Activated effector memory CD4-positive, alpha-beta T cell treated with anti-CD3 and anti-CD28 coated beads, Interleukin-2, amount 50 U/mL, for 16 hours (primary cell): ENCODE data around the gene NR2F1-AS1.

ENCODE experiments used
- DNase-seq: peaks from one replicate; pipeline ENCODE4 v3.0.0-alpha.2; 2020

The NR2F1-AS1 gene

DNA sequence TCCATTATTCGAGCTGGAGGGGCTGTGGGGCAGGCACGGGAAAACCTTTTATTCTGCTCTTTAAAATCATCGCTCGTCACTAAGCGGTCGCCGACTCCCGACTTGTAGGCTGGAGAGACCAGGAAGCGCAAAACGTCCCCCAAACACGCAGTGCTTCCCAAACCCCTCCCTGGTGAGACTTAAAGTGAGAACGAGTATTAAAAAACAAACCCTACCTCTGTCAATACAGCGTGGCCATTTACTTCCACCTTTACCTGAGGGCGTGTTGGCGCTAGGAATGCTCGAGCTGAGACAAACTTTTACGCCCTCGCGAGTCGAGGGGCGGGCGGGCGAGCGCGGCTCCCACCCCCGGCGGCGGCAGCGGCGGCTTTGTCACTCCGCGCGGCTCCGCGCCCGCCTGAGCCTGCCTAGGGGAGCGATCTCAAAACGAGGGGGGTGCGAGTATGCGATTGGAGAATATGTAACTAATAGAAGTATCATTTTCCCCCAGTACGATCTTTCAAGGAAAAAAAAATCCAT, at the start of gene NR2F1-AS1:
NR2F1-AS1 (minus strand) TSS at position 293 of the 519 bp plus-strand sequence.
- DNase-seq: no peak

DNA sequence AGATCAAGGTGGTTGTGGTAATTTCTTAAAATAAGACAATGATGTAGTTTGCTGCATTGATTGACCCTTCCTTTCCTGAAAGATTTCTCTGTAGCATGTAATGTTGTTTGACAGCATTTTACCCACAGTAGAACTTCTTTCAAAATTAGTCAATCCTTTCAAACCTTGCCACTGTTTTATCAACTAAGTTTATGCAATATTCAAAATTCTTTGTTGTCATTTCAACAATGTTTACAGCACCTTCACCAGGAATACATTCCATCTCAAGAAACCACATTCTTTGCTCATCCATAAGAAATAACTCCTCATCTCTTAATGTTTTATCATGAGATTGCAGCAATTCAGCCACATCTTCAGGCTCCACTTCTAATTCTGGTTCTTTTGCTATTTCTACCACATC, 45.8 kb upstream of the NR2F1-AS1 start:
- no peak for DNase-seq

DNA sequence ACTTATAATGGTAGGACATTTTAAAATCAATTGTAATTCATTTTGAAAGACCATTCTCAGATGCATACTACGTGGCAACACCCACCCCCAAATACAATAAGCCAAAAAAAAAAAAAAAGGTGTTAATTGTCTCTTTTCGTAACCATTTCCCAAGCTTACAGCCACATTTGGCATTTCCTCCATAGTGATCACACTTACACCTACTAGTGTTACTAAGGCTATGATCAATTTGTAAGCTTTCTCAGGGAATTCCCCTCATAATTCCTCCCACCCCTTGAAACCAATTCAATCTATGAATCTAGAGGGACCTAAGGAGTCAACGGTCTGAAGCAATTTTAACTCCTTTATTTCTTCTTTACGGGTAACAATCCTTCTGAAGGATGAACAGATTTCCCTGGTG, 42.1 kb upstream of the NR2F1-AS1 start:
- DNase-seq: no peak

DNA sequence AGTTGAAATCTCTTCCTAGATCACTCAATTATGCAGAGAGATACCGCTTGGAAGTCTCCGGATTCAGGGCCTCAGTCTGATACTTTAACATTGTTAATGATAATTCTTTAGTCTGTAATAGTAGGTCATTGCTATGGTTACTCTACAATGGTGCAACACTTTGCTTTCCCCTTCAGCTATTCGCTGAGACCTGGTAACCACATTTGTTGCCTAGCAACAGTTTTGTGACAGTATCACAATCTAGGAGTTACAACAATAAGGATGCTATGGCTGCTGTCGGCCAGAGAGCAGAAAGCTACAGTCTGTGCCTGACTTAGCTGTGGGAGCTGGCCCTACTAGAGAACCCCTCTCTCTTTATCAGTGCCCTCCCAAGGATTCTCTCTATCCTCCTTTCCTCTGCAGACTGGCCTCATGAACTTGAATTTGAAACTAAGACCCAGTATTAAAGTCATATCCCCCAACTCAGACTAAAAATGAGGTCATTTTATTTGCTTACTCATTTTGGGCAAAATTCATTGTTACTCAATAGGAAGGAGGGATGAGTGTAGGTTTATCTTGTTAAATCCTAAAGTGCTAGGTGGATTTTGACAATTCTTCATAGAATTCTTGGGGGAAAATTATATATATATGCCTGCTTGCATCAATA, 41.3 kb upstream of the NR2F1-AS1 start:
- no peak for DNase-seq

DNA sequence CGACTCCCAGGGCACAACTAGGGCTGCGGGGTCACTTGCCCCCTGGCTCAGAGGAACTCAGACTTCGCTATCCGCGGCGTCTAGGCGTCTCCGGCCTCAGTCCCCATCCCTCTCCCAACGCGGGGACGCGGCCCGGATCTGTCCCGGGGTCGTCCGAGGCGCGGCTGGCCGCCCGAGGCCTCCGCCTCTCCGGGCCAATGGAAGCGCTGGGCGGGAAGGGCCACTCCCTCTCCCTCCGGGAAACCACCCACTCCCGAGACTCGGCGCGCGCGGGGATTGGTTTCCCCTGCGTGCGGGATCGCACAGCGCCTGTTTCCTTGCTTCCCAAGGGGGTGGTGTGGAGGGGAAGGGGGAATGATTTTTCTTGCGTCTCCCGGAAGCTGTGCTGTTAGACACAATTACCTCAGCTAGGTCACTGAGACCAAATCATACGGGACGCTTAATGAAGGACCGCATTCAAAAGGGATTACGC, 40.3 kb upstream of the NR2F1-AS1 start:
- no peak for DNase-seq

DNA sequence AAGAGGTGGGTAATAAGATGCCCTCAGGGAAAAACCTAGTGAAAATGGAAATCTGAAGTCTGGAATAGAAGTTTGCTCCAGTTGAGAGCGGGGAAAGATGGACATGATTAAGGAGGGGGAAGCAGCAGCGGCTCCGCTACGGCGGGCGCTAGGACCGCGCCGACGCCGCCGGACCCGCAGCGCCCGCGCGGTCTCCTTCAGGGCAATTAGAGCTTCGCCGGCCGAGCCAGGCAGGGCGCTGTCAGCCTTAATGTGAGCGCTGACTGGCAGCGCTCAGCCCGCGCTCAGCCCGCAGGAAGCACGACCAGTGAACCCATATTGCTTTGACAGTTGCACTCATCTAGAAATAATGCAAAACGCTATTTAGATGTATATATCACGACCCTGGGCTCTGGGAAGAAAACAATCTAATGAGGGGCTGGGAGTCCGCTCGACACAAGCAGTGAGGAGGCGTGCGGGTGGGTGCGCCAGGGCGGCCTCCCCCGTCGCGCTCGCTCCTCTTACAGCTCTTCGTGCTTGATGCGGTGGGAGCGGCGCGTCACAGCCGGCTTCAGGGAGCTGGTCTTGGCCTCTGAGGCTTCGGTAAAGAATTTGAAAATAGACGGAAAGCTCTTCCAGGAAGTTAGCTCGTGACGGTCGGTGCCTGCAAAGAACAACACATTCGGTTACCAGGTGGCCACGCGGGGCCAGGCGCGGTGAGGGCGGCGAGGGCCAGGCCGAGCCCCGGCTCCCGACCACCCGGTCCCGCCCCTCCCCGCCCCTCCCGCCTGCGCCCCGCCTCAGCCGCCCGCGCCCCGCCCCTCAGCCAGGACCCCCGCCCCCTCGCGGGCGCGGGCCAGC, 39.7 kb upstream of the NR2F1-AS1 start:
- peak; percentile 81 for DNase-seq

DNA sequence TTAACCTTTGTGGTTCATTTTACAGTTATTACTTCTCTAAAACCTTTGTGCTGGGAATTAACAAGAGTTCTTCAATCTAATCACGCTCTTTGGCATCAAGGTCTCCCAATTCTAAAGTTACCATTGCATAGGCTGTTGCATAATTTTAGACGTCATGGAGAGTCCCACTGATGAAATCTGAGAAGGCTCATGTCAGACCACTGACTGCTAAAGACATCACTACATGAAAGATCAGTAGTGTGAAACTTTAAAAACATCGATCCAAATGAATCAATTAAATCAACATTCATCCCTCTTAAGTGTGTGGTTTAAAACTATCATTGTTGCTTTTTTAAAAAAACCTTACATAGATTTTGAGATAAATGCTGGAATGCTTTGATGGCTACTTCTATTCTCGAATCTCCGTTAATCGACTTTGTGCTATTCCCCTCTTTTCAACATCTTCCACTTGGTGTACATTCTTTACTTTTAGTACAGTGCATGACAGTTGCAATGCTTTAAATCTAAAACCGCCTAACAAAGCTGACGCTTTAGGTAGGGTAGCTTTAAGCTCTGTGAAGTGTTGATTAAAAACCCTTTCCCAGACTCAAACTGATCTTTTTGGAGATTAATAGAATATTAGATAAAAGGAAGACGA, 35.6 kb upstream of the NR2F1-AS1 start:
- no peak for DNase-seq

DNA sequence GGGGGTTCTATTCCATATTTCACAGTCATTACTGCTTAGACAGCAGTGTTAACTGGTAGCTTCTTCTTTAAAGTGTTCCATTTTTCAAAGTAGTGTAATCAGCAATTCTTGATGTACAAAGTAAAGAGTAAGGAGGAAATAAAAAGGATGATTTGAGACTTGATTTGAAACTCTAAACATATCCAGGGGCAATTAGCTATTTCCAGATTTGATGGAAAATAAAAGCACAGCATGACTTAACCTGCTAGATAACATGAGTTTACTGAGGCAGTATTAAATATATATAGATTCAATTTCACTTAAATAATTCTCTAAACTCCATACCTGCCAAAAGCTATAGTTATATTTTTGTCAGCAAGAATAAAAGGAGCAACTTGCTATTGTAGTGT, 31.8 kb upstream of the NR2F1-AS1 start:
- DNase-seq: no peak

DNA sequence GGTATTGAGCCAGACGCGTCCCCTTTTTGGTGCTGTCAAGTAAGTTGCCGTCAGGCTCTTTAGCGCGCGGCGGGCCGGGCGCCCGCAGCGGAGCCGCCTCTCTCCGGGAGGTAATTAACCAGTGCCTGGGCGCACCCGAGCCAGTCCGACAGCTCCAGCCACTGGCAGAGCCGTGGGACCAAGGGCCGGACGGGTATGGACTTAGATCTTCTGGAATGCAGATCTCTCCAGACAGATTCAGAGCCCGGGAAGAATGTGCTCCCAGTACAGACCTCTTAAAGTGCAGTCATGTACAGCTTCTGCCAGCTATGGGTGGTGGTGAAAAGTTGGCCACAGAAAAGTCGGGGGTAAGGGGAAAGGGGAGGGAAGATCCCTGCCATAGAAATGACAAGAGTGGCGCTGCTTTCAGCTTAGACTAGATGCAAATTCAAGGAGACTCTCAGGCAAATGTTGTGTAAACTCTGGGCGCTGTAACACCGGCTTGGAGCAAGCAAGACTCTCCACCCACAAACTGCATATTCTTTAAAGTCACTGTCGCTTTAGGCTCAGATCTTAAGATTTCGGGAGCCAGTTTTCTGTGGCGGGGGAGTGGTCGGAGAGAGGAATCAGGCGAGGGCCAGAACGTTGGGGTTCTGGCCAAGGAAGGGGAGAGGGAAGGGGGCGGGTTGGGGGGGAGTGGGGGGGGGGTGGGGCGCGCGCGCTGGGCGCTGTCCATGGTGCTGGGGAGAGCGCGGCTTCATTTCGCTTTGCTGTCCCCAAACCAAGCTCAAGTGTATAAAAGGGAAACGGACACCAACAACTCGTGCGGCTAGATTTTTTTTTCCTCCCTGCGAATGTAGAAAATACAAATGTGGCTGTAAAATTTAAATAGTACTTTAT, 31.2 kb upstream of the NR2F1-AS1 start:
- no peak for DNase-seq

DNA sequence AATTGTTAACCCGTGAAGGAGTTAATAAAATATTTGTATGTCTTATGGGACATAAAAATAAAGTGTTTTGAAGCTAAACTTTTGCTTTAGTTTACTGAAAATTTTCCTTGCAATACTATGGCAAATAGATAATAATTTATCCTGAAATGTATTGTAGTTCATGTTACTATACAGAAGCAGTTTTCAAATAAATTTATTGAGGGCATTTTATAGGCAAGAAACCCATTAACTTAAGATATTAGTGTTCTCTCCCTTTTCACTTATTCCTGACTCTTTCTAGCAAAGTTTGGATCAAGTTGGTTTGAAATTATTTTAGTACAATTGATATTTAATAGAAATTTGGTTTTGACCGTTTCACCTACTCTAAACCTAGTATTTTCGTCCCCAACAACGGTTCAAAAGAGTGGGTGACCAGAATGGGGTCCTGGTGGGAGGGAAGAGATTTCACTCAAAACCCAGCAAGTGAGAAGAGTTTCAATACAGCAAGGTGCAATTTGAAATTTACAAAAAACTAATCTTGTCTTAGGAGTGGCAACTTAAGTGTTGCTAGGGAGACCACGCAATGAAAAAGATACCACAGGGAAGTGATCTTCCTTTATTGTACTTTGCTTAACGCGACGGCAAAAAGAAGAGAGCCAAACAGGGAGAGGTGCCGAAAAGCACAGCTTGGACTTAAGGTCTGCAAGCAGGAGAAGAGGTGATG, 30.4 kb upstream of the NR2F1-AS1 start:
- DNase-seq: no peak

DNA sequence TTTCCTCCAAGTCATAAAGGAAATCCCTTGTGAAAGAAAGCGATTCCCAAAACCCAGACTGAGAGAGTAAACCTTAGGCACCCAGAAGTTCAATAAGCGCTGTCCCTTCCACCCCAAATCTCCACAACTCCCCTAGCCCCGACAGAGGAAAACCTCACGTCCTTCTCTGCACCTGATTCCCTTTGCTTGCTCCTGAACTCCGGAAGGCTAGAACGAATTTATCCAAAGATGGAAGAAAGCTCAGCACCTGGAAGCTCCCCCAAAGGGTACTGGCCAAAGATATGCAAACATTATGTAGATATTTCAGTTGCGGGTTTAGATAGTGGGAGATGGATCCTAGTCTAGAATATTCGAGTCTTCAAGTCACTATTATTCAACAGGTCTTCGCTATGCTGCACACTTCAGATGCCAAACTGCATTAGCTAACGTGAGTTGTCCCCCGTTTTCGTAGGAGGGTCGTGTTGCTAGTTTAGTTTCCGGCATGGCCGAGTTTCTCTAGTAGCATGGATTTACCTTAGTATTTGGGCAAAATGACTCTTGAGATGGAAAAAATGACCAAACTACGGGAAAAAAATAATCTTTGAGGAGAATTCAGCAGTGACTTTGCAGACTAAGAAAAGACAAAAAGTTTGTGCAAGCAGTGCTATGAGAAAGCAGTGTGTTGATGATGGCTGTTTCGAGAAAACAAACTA, 29.7 kb upstream of the NR2F1-AS1 start:
- DNase-seq: no peak

DNA sequence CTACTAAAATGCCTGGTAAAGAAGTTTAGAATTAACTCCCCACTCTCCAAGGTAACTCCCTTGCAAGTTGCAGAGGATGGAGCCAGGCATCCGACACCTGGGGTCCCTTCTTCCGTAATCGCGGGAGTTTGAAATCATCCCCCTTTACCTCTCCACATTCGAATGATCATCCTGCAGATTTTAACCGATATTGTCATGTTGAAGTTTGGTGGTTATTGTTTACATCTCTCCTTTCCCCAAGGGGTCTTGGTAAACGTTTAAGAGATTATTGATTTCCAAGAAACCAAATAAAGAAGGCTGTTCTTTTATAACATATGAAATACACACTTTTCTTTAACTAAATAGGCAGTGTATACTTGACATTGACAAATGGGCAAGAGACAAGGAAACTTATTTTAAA, 28.7 kb upstream of the NR2F1-AS1 start:
- no peak for DNase-seq

DNA sequence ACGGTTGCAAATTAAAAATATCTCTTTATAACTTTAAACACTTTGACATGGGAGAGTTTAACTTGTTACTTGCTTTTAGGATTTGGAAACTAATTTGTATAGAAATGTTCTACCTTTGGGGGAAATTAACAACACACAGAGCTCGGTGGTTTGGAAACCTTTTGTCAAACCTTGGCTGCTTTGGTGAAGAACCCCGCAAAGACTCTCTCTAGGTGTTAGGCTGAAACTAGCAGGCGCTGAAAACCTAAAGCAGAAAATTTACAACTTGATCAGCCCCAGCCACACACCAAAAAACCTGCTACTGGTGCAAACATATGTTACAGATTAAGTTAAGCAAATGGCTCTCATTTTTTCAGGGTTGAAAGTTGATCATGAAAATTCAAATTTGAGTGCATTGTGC, 27.8 kb upstream of the NR2F1-AS1 start:
- DNase-seq: no peak

DNA sequence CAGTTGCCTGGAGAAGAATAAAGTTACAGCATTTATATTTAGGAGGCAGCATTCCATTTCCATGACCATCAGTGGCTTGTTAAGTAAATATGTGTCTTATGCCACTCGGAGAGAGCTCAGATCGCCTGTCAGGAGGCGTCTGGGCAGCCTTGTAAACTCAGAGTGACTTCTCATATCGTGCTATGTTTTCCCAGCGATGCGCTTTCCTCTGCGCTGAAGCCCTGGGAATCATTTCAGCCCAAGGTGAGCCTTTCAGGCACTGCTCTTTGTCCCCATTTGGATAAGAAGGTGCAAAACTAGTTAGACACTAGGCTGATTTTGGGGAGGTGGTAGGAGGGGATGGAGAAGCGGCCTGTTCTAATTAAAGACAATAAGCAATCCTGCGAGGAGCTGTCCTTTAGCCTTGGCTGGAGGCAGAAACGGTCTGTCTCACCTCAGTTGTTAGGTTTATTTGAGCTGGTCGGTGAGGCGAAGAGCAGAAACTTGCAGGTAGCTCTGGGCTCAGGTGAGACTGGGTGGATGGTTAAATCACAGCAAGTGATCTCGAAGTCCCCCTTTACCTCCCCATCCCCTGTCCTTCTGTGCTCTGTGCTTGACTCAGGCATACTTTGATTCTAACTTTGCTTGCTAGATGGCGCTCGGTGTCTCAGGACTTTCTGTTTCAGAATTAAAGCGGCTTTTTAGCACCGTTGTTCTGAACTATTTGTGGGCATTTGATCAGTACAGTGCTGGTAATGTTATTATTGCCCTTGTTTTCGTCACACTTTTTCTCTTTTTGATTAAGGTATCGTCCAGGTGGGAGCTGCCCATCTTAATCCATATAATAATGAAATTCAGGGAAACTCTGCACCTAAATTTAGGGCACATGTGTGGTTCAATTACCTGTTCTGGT, 26.6 kb upstream of the NR2F1-AS1 start:
- no peak for DNase-seq

DNA sequence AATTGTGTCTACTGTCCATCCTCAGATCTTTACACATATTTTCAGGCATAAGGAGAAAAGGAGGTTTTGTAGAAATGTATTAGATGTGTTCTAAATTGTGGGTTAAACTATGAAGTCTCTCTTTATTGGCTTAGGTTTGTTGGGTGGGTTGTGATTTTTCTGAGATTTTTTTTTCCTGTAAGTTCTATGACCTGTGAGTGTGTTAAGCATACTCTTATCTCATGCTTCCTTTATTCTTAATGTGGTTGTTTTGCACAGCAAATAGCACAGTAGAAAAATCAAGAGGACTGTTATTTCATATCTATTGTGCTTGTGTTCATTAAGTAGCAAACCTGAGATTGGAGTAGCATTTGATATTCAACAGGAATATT, 25.3 kb upstream of the NR2F1-AS1 start:
- no peak for DNase-seq

DNA sequence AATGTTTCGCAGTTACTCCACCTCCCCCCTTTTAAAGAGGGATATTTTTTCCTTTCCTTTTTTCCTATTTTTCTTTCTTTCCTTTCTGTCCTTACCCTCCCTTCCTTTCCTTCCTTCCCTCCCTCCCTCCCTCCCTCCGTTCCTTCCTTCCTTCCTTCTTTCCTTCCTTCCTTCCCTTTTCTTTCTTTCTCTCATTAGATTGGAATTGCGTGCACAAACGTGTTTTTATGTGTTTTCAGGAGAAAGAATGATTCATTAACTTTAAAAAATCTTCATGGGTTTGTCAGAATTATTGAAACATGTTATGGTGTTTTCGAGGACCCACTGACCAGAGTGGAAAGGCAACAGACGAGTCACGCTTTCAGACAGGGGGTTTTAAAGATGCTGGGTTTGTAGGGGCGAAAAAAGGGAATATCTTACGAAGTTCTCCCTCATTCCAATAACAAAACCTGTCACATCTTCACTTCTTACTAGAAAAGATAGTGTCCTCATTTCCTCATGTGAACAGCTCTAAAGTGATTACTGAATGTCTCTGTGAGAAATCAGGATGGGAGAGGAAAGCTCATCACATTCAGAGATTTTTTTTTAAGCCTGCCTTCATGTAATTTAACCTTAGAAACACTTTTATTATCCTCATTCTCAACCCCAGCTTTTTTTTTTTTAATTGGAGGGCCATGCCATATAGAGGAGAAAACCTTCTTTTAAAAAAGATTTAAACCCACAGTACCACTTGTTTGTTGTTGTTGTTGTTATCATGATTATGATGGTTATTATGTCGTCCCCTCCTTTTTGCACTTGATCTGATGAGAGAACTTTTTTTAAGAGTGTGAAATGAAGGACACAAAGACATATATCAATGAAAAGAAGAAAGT, 23.9 kb upstream of the NR2F1-AS1 start:
- no peak for DNase-seq

DNA sequence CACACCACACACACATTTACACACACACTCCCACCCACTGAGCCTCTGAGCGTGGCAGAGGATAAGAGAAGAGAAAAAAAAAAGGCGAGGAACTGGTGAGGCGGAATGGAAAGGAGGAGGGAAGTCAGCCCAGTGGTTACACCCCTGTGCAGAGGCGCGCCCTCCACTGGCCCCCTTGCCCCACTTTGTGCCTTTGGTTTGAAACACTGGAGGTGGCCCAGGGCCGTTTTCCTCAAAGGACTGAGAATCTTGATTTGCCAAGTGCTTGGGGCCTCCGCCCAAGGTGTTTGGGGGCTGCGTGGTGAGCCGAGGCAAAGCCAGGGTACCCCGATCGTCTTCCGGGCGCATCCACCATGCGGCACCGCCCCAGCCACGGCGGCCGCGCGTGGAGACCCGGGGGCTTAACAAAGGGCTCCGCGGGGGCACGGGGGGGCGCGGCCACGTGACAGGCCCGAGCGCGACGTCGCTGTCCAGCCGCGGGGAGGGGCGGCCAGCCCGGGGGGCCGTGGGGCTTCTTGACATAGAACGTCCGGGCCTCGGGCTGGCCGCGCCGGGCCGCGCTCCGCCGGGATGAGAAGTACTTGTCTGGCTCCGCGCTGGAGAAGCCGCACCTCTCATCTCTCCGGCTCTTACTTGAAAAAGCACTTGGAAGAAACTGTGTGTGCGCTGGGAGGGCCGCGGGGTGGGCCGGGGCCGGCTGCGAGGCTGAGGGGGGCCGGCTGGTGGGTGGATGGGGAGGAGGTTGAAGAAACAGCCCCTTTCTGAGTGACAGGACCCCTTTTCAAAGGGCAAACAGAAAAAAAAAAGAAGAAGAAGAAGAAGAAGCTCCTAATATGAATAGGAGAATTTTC, 23.0 kb upstream of the NR2F1-AS1 start:
- DNase-seq: no peak

DNA sequence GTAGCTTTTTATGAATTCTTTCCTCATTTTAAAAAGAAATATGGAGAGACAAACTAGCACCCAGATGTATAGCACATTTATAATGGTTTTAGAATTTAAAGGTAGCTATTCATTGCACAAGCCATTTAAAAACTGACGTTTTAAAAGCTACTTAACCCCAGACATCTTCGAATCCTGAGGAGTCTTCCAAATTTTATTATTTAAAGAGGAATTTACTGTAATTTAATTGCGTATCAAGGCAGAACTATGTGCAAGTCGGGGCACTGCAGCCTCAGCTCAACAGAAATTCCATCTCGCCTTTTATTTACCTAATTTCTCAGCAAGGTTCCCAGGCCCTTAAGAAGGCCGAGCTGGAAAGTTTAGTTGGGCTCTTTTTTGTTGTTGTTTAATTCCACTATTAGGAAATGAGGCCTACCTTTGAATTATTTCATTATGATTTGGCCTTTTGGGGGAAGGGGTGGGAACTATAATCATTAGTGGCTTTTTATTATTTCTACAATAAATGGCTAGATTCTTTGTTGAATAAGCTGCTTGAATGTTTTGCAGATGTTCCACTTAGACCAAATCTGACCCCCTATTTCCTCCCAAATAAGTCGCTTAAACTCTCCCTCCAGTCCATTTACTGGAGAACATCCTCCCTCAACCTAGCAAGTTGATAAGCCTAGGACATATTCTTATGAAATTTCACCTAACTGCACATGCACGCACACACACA, 22.2 kb upstream of the NR2F1-AS1 start:
- no peak for DNase-seq
